HG02852 (cell line): ENCODE results near the gene SERPINB11.
"Not testable (repeated sequence)": the region's sequence is repeated elsewhere in the genome, so short reads cannot be mapped to it uniquely, and the experiment has no call there.

Experiments used
- ATAC-seq: cut with Tn5 transposase; IDR thresholded peaks from one replicate; pipeline ENCODE4 v1.9.1; 2021; ENCODE audit warnings: mild to moderate bottlenecking, moderate library complexity; ENCODE audit not compliant: unreplicated experiment

Gene SERPINB11

GRCh38 chr18:63725682-63726480, 23.1 kb downstream of the SERPINB11 start:
- no peak for ATAC-seq

GRCh38 chr18:63730773-63731172, 28.0 kb downstream of the SERPINB11 start:
- ATAC-seq, result no peak

GRCh38 chr18:63731215-63731614, 28.5 kb downstream of the SERPINB11 start:
- ATAC-seq, result no peak

- ATAC-seq, result no peak
Observed at GRCh38 chr18:63736876-63737275, 34.1 kb downstream of the SERPINB11 start.

- no peak for ATAC-seq
Observed at GRCh38 chr18:63741769-63742168, 39.0 kb downstream of the SERPINB11 start.

- ATAC-seq, result no peak
Observed at GRCh38 chr18:63747006-63747405, 44.2 kb downstream of the SERPINB11 start.

GRCh38 chr18:63749489-63749888, 46.7 kb downstream of the SERPINB11 start:
- no peak for ATAC-seq

GRCh38 chr18:63752636-63753035, 49.9 kb downstream of the SERPINB11 start:
- ATAC-seq, result no peak

GRCh38 chr18:63753676-63754075, 50.9 kb downstream of the SERPINB11 start:
- no peak for ATAC-seq

GRCh38 chr18:63757541-63757940, 54.8 kb downstream of the SERPINB11 start:
- ATAC-seq, result no peak

GRCh38 chr18:63758615-63759240, 56.0 kb downstream of the SERPINB11 start:
- no peak for ATAC-seq

GRCh38 chr18:63759786-63760185, 57.0 kb downstream of the SERPINB11 start:
- ATAC-seq, result not testable (repeated sequence)

- no peak for ATAC-seq
Observed at GRCh38 chr18:63762518-63762917, 59.8 kb downstream of the SERPINB11 start.

GRCh38 chr18:63763831-63764600, 61.3 kb downstream of the SERPINB11 start:
- ATAC-seq, result no peak

GRCh38 chr18:63765837-63766236, 63.1 kb downstream of the SERPINB11 start:
- no peak for ATAC-seq
